HG02943 (cell line): ENCODE data around the gene ACO2.
A peak's percentile ranks its signal among the peaks of the same experiment; 100 is the strongest.
"Not testable (repeated sequence)": the region's sequence is repeated elsewhere in the genome, so short reads cannot be mapped to it uniquely, and the experiment has no call there.

Experiments
- ATAC-seq: cut with Tn5 transposase; IDR thresholded peaks from one replicate; pipeline ENCODE4 v1.9.1; 2021; ENCODE audit warnings: mild to moderate bottlenecking, low read depth, moderate library complexity; ENCODE audit not compliant: unreplicated experiment

ACO2 gene

DNA sequence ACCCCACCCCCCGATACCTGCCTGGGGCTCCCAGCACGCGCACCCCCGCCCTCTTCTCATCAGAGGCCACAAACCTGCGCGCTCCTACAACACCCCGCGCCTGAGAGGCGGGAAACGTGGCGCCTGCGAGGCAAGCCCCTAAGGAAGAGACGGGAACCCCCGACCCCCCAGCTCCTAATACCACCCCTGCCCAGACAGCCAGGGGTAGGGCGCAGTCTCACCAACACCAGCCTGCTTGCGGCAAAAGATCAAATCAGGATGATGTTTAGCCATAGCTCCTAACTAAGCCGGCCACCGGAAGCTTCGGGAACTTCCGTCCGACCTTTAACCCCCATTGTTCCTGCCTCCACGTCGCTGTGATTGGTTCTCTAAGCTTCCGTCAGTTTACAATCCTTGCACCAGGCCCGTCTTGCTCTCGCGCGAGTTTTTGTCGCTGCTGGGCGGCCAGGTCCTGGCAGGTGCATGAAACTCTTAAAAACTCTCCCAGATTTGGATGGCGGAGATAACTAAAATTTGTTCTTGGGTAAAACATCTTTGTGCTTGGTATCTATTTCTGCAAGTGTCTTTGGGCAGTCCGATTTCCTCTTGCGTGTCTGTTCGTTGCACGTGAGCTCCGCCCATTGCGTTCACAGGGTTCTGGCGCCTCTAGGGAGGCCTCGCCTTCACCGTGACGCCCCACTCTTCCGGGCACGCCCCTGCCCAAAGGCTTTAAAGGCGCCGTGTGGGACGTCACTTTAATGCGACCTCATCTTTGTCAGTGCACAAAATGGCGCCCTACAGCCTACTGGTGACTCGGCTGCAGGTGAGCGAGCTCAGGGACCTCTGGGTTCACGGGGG lies at the start of gene ACO2, which contains the start of gene PHF5A:
Gene ACO2 (plus strand): TSS at position 737 of the 837 bp plus-strand sequence. CDS start 30 bp downstream, at position 767.
Gene PHF5A (minus strand): TSS at position 312 of the 837 bp plus-strand sequence. CDS start 39 bp downstream, at position 273.
- ATAC-seq = peak; percentile 82

DNA sequence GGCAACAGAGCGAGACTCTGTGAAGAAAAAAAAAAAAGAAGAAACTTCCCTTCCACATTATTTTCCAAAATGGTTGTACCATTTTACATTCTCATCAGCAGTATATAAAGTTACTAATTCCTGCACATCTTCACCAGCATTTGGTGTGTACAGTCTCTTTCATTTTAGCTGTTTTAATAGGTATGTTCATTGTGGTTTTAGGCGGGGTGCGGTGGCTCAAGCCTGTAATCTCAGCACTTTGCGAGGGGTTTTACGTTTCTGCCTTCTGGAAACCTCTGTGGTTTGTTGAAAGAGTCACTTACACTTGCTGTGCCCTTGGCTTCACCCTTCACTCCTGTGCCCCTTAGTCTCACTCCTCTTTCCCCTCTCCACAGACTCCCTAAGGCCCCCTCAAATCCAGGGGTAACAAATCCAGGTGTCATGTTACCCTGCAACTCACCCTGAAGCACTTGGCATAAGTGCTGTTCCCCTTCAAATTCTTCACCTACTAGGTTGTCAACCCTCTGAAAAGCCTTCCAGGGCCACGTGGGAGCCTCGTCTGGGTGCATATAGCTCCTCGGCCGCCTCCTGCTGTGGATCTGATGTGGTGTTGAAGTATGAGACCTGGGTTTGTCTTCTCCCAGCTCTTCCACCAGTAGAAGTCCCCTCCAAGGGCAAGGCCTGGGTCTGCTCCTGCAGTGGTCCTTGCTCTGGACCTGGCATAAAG lies 43.1 kb upstream of the ACO2 start:
- ATAC-seq = no peak

DNA sequence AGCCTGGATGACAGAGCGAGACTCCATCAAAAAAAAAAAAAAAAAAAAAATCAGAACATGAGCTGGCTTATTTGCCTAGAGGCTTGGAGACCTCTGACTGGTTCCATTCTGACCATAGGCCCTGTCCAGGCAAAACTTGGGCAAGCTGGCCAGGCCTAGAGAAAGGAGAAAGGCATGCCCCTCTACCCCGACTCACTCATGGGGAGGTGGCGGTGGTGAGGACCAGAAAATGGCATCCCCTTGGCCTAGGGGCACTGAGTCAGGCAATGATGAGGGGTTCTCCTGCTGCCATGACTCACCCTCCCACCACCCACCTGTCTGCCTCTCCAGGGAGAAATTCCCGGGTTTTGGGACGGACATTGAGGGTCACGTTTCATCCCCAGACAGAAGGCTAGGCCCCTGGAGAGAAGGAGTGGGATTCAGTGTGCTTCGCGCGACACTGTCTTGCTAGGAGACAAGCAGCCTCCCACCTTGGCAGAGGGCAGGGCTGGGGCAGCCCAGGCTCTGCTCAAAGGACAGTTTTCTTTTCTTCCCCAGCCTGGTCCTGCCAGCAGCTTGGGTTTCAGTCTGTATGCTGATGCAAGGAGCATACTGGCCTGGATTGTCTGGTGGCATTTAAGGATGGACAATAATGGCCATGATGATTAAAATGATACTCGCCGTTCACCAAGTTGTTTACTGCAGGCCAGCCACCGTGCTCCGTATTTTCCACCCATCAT lies 39.5 kb upstream of the ACO2 start:
- no peak for ATAC-seq

DNA sequence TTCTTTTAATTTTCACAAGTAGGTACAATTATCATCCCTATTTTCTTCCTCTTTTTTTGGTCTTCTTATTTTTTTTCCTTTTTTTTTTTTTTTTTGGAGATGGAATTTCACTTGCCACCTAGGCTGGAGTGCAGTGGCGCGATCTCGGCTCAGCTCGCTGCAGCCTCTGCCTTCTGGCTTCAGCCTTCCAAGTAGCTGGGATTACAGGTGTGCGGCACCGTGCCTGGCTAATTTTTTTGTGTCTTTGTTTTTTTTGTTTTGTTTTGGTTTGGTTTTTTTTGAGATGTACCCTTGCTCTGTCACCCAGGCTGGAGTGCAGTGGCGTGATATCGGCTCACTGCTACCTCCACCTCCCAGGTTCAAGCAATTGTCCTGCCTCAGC lies 39.0 kb upstream of the ACO2 start:
- no peak for ATAC-seq

DNA sequence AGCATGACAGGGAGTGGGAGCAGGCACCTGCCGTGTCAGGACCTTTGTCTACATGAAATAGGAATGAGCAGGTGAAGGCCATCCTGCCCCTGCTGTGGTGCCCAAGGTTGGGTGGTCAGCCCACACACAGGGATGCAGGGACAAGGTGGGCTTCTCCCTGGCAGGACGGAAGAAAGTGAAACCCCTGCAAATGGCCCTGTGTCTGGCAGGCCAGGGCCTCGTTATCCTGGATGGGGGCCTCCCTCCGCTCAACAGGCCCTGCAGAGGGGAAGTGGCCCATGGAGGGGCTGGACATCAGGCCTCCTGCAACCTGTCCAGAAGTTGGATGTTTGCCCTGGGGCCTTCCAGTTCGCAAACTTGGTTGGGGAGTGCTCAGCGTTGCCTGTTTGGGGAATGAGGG lies 37.3 kb upstream of the ACO2 start:
- ATAC-seq = no peak

DNA sequence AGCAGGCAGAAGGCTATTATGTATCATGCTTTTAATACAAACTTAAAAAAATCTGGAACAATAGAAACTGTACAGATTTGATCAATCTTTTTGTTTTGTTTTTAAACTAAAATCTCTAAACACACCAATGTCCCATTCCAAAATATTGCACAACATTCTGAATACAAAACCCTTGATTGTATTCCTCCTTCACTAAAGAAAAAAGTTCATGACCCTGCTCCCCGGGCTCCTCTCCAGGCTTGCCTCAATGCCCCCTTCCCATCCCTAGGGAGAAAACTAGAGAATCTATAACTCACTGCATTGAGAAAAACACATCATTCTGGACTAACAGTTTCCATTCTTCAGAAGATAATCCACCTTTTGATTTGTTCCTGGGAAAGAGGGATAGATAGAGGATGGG lies 35.4 kb upstream of the ACO2 start:
- ATAC-seq = not testable (repeated sequence)

DNA sequence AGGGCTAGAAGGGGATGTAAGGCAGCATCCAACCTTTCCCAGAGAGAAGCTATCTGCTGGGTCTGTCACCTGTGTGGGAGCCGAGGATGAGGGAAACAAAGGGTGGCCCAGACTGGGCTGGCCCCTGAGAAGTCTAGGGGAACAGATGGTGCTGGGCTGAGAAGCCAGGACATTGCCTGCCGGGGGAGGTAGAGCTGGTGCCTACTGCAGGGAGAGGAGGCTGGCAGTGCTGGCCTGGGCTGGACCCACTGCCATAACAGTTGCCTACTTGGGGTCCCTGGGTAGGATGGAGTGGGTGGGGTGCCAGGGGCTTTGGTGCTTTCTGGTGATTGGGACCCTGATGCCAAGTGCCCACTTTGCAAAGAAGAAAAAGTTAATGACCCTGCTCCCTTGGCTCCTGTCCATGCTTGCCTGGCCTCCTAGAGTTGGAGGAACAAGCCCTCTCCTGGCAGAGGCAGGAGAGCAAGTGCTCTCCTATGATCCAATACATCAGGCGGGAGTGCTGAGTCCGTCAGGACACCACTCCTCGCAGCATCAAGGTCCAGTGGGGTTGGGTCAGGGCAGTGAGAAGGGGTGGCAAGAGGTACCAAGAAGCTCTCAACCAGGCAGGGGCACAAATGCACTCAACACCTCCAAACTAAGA lies 34.4 kb upstream of the ACO2 start:
- ATAC-seq = not testable (repeated sequence)

DNA sequence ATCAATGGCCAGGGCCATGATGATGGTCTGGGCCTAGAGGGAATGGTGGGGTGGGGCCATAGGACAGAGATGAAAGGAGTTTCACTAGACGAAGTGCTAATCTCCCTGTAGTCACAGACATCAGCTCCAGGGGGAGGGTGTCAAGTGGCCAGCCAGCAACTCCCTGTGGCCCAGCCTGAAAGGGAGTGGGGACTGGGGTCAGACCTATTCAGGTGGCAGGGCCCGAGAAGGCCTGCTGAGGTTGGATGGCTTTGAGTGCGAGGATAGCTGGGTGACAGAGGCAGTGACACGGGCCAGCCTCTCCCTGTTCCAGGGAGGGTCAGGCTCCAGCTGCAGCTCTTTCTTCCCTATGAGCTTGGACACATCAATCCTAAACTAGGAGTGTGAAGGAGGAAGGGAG lies 33.4 kb upstream of the ACO2 start:
- ATAC-seq = no peak

DNA sequence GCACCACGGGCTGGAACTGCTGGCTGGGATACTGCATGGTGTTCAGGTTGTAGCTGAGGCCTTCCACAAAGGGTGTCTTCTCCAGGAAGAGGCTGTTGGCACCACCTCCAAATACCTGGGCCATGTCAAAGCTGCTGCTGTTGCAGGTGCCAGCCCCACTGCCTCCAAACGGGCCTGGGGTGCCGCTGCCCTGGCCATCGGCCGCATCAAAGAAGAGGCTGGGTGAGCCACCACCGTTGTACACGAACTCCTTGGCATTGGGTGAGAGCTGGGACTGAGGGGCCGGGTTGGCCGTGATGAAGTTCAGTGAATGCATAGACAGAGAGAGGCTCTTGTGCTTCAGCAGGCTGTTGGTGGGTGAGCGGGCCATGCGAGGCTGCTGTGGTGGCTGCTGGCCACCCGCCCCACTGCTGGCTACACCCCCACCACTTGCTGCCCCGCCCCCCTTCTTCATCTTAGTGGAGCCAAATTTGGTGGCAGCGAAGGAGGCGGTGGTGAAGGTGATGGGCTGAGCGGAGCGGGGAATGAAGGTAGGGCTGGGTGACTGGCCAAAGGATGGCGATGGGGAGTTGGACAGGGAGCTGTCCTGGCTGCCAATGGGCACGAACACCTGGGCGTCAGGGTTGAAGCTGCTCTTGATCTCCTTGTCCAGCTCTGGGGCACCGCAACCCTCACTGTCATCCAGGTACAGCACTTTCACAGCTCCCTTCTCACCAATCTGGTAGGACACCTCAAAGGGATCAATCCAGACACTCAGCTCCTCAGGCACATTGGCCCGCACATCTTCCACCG lies 32.4 kb upstream of the ACO2 start:
- ATAC-seq = no peak

DNA sequence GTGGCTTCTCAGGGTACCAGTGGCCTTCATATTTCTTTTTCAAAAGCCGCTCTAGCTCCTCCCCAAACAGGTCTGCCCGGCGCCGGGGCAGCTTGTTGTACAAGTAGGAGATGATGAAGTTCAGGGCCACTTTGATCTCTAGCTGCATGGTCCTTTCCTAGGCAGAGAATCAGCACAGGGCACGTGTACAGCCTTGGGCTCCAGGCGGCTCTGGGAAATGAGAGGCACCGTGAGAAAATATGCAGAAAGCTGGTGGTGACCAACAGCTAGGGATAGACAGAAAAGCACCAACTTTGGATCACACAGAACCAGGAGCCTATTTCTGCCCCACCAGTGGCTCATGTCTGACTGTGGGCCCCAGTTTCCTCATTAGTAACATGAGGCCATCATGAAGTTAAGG lies 31.7 kb upstream of the ACO2 start:
- no peak for ATAC-seq

DNA sequence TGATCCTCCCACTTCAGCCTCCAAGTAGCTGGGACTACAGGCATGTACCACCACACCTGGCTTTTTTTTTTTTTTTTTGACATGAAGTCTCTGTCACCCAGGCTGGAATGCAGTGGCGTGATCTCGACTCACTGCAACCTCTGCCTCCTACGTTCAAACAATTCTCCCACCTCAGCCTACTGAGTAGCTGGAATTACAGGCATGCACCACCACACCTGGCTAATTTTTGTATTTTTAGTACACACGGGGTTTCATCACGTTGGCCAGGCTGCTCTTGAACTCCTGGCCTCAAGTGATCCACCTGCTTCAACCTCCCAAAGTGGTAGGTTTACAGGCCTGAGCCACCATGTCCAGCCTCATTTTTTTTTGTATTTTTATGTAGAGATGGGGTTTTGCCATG lies 28.4 kb upstream of the ACO2 start:
- ATAC-seq = not testable (repeated sequence)

DNA sequence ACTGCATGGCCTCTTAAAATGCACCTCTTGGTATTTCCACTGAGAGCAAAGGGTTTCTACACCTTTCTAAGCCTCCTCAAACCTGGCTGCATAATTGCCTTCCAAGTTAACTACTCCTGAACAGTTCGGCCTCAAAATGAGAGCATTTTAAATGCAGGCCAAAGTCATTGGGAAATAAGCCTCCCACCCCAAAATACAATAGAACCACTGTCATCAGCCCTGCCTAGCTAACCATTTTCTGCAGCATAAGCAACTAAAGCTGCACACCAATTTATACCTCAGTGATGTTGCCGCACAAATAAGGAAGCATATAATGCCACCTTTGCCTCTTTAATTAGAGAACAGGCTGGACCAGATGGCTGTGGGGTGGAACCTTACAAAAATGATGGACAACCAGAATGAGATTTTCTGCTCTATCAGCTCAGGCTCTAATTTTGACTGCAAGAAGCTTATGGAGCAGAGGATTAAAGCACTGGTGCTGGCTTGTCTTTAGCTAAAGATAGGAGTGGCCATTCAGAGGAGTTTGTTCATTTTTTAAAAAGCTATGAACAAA lies 26.6 kb upstream of the ACO2 start:
- no peak for ATAC-seq

DNA sequence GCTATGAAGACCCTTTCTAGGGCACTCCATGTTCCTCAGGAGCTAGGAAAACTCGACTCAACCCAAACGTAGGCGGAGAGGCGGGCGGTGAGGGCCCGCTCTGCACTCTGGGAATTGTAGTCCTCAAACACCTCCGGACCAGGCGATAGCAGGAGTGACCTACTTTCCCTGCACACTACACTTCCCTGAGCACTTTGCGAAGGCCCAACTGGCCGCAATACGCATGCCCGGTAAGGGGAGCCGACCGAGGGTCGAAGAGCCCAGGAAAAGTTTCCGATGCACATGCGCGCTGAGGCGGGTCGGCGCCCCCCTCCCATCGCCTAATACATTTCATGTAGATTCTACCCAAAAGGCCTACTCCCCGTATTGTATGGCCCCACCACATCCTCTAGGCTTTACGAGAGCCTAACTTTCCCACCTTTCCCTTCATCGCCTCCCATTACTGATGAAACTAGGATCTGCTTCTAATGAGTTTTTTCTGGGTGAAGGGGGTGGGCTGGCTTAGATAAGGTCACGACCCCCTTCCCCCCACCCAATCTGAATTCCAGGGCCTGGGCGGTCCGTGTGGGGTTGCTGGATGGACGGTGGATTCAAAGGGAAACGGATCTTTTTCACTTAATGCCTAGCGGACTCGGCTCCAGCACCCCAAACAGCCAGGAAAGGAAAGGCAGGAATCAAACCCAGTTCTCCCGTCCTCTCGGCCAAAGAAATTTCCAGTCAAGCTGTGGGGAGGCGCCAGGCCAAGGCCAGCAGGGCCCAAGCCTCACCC lies 24.4 kb upstream of the ACO2 start:
- peak; percentile 45 for ATAC-seq

DNA sequence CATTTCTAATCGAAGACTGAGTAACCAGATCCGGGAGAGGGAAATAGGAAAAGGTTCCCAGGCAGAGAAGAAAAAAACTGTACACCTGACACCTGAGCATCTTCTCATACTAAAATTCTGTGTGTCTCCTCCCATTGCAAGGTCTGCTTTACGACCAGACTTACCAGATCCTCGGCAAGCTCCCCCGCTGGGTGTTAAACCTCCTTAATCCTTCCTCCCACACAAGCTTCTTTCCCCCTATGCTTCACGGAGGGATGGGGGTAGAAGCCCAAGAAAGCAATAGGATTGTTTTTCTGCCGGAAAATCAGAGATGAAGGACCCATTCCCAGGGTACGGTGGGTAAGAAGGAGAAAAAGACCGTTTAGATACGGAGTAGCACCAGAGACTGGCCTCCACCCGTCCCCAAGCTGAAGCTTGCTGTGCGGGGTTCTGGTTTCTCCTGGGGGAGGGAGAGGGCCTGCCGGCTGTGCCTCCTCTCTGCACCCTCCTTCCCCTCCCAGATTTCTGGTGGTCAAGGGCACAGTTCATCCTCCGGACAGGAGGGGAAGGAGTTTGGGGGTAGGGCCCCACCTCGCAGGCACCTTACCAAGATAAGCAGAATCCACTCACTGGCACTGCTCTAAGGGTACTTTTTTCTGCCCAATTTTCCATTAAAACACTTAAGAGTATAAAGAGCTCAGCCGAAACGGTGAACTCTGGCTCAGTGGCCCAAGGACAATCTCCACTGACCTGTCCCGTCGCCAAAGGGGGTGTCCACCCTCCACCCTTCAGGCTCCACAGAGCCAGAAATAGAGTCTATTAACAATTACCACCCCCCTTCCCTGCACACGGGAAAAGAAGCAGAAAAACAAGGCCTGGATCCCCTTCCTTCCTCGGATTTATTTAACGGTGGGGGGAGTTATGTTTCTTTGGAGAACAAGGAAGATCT lies 23.5 kb upstream of the ACO2 start:
- ATAC-seq = no peak

DNA sequence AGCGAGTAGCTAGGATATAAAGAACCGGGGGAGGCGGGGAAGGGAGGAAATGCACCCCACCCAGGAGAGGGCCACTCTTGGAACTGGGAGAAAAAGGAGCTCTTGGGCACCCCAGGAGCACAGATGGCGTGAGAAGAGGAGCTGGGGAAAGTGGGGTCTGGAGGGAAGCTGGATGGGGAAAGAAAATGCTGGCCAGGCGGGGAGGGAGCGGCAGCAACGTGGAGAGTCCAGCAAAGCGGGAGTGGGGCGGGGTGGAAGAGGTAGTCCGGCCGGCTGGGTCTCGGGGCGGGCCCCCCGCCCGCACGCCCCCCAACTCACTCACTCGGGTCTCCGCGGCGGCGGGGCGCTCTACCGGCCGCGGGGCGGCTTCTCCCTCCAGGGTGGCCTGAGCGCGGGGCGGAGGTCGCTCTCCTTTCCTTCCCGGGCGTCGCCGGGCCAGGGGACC lies 22.8 kb upstream of the ACO2 start:
- no peak for ATAC-seq

DNA sequence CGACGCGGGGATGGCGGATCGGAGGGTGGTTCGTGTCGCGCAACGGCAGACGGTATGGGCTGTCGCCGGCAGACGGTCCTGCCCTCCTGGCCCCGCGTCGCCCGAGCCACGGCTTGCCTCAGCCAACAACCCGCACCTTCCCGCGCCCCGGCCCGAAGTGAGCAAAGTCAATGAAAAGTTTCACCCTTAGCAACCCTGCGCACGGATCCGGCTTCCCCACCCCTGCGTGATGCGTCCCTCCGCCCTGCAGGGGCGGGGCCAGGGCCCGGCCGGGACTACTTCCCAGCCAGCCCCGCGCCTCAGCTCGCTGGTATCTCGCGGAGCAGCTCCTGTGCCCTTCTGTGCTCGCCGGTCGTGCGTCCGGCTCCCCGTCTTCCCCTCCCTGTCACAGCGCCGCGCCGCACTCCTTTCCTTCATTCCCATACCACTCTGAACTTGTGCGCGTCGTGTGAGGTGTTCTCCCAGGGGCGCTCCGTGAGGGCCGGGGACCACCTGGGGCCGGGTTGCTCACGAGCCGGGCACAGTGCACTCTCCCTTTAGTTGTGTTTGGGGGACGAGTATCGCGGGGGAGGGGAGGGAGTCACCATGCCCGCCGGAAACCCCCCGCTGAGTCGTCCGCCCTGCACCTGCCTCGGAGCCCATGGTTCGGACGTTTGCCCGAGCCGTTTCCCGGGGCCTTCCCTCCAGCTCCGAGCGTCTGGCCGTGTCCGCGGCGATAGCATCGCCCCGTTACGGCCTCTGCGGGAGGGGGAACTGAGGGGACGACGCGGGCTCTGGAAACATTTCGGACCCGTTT lies 22.1 kb upstream of the ACO2 start, which contains the start of gene TOB2:
Gene TOB2 (minus strand): TSS at position 163 of the 796 bp plus-strand sequence. CDS start 9,456 bp downstream, outside the sequence.
- peak; percentile 39 for ATAC-seq
